AG08395 (cell line): ENCODE results near the gene CD200.
A peak's percentile ranks its signal among the peaks of the same experiment; 100 is the strongest.
"Not testable (repeated sequence)": the region's sequence is repeated elsewhere in the genome, so short reads cannot be mapped to it uniquely, and the experiment has no call there.

ENCODE experiments used
- DNase-seq: peaks from one replicate; pipeline ENCODE4 v3.0.0; 2012; ENCODE audit warnings: mixed read lengths, low spot score

Gene CD200

DNA sequence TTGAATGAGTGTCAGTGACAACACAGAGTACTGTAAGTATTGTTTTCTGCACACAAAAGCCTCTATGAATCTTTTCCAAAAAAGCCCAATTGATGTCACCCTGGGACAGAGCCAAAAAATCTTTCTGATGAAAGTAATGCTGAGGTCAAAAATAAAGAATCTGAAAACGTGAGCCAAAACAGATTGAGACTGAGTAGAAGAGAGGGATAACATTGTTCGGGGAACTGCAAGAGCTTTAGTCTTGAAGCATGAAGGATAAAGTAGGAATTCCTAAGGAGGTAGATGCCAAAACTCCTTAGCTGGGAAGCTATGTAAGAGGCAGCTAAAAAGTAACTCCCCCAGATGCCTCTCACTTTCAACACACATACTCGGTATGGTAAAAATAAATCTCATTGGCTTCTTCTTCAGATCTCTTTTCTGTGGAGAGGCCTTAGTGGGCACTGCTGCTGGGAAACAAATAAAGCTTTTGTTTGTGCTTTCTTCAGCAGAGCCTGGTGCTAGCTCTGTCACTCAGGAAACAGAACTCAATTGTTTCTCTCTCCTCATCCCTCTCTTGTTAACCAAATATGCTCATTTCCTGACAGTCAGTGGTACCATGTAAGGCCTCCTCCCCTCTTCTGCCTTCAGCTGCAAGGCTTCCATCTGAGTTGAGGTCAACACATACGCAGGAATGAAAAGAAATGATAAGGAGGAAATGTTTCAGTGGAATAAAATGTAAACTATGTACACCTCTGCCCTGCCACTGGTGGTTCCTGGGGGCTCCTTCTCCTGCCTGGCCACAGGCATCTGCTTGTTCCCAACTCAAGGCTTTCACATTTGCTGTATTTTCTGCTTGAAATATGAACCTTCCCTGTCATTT, 58.1 kb downstream of the CD200 start:
- peak; percentile 67 for DNase-seq

DNA sequence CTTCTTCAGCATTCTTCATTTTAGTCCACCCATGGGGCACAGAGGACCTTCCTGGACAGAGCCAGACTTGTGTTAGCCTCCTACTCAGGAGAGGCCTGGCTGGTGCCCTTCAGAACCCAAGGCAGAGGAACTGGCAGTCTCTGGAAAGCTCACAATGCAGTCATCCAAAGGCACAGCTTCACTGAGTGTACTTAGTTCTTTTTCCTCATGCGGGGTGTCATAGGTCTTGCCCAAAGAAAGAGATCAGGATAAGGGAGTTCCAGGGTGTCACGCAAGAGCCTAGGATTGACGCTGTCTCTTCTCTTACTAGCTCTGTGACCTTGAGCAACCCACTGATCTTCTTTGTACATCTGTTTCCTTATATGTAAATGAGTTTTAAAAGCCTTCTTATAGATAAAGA, 58.7 kb downstream of the CD200 start:
- DNase-seq: no peak

DNA sequence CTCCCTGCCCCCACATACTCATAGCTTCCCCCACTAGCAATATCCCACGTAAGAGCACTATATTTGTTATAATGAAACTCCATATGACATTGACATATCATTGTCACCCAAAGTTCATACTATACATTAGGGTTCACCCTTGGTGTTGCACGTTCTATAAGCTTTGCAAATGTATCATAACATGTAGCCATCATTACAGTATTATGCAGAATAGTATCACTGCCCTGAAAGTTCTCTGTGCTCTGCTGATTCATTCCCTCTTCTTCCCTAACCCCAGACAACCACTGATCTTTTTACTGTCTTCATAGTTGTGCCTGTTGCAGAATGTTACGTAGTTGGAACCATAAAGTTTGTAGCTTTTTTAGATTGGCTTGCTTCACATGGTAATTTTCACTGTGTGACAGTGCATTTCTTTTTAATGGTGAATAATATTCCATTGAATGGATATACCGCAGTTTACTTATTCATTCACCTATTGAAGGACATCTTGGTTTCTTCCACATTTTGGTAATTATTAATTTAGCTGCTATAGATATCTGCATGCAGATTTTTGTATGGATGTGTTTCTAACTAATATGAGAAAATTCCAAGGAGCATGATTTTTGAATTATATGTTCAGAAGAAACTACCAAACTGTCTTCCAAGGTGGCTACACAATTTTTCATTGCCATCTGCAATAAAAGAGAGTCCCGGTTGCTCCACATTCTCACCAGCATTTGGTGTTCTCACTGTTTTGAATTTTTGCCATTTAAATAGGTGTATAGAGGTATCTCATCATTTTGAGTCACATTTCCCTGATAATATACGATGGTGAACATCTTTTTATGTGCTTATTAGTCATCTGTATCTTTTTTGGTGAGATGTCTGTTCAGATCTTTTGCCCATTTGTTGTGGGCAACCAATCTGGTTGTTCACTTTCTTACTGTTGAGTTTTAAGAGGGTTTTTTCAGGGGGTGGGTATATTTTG, 59.7 kb downstream of the CD200 start:
- no peak for DNase-seq

DNA sequence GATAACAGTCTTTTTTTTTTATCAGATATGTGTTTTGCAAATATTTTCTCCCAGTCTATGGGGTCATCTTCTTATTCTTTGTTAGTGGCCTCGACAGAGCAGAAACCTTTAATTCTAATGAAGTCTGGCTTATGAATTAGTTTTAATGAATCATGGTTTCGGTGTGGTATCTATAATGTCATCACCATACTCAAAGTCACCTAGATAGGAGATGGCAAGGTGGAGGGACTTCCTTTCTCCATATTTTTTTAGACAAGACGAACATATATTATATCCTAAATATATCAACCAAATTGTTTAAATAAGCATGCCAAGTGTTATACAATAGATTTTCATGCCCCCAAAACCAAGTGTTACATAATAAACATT, 60.4 kb downstream of the CD200 start:
- DNase-seq: no peak

DNA sequence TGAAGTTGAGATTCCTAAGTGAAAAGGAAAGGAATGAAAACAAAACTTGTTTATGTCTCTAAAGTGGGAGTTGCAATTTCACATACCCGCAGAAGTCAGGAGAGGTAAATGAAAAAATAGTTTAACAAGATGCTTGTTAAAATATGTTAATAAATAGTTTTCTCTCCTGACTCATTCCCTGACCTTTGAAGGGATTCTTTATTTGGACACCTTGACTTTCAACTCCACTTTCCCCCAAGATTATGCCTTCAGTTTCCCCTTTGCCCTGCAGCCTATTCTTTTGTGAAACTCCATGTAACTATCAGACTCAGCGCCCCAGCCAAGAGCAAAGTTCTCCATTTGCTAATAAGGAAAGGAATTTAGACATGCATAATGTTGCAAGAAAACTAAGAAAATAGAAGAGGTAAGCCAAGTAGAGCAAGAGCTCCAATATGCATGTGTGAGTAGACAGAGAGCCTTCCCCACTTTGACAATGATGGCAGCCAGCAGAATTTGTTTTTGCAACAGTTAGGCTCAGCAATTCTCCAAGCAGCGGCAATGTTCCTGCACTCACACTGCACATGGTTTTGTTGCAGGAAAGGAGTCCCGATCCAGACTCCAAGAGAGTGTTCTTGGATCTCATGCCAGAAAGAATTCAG, 61.2 kb downstream of the CD200 start:
- DNase-seq: no peak

DNA sequence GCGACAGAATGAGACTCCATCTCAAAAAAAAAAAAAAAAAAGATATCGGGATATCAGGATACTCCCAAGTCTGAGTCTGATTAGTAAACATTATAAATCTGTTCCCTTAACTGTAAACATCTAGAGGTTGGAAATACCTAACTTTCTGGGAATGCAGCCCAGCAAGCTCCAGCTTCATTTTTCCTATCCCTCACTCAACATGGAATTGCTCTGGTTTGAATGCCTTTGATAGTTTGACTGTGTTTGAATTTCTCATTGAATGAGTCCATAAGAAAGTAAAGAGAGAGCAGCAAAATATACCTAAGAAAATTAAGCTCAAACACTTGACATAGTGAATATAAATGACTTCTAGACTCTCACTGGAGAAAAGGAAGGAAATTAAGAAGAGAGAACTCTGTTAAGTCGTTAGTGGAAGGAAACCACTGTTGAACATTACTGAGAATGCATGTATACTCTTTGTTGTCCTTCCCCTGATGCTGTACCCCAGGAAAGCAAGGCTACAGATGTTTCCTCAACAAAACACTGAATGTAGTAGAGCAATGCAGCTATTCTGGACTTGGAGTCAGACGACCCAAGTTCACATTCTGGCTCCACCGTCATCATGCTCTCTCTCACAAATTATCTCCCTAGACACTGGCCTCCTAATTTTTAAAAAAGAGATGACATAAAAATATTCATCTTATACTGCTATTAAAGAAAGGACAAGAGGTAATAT, 62.4 kb downstream of the CD200 start:
- peak; percentile 17 for DNase-seq

DNA sequence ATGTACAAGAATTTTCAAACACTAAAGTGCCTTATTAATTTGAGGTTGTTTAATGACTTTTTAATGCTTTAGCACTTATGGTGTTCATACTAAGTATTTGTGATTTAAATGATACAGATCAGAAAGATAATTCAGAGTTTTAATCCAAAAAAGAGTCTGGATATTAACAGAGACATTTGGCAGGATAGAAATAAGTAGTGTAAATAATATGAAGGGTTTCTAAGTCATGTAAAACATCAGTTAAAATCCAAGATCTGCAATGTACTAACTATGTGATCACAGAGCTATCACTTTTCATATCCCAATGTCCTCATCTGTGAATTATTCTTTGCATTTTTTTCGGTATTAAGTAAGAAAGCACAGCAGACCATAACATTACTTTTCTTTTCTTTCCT, 62.9 kb downstream of the CD200 start:
- no peak for DNase-seq

DNA sequence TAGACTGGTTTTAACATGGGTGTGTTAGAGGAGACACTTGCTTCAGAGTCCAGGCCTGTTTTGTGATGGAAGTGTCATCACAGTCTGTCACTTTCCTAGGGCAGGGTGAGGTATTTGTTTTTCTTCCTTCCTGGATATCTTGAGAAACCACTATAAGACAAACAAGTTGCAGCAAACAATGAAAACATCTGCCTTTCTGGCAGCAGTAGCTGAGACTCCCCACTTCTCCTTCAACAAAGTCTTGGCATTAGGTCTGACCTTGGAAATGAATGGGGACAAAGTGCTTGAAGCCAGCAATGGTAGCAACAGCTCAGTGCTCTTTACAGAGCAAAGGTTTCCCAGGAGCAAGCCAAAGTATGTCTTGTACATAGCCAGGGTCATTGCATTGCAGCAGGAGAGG, 64.6 kb downstream of the CD200 start:
- no peak for DNase-seq

DNA sequence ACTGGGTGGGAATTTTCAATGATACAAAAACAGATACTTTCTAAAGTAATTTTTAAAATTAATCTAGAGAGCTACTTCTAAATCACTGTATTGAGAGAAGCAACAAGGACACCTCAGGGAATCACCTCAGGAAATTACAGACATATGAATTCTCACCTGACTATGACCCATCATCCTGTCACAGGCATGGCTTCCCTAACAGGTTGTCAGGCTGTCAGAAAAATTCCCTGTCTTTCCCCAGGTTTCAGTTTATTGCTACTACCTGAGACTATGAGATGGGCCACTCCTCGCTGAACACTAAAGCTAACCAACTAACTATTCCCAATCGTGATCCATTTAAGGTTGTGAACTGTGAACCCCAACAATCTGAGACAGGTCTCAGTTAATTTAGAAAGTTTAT, 66.1 kb downstream of the CD200 start:
- DNase-seq: no peak

DNA sequence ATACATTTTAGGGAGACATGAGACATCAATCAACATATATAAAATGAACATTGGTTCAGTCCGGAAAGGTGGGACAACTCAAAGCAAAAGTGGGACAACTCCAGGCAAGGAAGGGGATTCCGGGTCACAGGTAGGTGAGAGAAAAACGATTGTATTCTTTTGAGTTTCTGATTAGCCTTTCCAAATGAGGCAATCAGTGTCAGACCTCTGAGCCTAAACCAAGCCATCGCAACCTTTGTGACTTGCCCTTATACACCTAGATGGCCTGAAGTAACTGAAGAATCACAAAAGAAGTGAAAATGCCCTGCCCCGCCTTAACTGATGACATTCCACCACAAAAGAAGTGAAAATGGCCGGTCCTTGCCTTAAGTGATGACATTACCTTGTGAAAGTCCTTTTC, 66.6 kb downstream of the CD200 start:
- not testable (repeated sequence) for DNase-seq

DNA sequence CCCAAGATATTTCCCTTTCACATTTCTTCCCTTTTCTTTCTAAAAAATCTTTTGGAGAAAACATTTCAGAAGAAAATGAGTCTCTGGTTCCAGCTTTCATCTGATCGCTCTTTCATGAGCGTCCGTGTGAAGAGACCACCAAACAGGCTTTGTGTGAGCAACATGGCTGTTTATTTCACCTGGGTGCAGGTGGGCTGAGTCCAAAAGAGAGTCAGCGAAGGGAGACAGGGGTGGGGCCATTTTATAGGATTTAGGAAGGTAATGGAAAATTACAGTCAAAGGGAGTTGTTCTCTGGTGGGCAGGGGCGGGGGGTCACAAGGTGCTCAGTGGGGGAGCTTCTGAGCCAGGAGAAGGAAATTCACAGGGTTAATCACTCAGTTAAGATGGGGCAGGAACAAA, 67.4 kb downstream of the CD200 start:
- not testable (repeated sequence) for DNase-seq

DNA sequence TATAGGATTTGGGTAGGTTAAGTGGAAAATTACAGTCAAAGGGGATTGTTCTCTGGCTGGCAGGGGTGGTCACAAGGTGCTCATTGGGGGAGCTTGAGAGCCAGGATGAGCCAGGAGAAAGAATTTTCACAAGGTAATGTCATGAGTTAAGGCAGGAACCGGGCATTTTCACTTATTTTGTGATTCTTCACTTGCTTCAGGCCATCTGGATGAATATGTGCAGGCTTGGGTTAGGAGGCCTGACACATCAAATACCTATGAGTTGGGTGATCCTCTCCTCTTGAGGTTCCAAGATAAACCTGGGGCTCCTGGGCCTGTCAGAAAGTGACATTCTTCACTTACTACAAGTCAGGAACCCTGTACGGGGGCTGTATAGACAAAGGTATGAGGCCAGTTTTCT, 68.7 kb downstream of the CD200 start:
- no peak for DNase-seq

DNA sequence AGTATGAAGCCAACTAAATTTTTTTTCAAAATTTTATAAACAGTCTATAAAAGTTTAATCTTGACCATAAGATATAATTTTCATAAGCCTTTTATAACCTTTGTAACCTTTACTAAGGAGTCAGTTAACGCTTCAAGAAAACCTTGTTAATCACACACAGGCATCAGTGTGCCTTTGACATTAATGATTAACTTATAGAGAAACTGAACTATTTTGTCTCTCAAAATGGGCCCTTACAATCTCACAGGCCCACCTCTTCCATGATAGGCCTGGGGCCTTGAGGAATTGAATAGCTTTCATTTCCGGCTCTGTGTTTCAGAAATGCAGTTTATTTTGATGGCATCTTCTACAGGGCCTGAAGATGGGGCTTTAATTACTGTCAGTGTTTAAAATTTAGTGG, 70.1 kb downstream of the CD200 start:
- no peak for DNase-seq

DNA sequence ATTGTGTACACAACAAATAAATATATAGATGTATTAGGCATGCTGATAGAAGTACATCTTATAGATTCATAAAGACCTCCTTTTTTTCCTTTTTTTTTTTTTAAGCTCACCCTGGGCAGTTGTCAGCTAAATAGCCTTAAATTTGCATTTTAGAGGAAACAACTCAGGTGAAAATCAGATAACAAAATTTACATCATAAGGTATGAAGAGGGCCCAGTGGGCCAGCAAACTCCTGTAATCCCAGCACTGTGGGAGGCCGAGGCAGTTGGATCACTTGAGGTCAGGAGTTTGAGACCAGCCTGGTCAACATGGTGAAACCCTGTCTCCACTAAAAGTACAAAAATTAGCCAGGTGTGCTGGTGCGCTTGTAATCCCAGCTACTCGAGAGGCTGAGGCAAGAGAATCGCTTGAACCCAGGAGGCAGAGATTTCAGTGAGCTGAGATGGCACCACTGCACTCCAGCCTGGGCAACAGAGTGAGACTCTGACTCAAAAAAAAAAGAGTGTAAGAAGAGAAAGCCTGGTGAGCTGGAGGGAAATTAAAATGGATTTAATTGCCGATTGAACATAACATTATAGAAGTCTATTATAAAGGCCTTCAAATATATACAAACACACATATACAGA, 72.1 kb downstream of the CD200 start:
- DNase-seq: not testable (repeated sequence)

DNA sequence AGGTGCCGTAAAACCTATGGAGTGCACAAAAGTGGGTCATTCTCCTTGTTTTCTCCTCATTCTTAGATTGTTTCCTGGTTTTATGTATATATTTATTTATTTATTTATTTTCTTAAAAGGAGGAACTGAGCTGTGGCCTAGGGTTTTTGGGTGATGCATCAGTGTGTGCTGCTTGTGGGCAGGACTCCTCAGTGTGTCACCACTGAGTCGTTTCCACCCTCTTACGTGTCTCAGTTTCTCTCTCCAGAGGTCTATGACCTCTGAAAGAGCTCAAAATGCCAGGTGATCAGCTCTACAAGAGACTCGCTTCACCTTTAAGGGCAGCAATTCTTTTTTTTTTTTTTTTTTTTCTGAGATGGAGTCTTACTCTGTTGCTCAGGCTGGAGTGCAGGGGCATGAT, 72.9 kb downstream of the CD200 start:
- no peak for DNase-seq

DNA sequence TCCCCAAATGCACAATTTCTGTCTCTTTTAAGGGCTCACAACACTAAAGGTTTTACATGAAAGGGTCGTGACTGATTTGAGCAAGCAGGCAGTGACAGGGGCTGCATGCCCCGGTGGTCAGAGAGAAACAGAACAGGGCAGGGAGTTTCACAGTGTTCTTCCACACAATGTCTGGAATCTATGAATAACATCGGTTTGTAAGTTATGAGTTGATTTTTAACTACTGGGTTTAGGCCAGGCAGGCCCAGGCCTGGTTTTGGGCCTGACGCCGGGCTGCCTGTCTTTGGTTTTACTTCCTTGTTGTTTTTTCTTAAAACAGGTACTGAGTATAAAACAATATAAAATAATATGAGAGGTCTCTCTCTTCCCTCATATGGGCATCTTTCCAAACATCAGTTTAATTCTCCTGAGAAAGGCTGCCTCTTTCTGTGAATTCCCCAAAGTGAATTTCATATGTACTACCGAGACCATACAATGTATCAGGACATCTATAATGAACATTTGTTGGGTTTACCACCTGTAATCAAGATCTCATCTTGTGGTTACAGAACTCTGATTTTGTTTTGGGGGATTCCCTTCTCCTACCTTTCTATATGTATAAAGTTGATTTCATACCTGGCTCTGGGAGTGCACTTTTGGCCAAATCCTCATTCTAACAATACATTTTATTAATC, 74.4 kb downstream of the CD200 start:
- no peak for DNase-seq

DNA sequence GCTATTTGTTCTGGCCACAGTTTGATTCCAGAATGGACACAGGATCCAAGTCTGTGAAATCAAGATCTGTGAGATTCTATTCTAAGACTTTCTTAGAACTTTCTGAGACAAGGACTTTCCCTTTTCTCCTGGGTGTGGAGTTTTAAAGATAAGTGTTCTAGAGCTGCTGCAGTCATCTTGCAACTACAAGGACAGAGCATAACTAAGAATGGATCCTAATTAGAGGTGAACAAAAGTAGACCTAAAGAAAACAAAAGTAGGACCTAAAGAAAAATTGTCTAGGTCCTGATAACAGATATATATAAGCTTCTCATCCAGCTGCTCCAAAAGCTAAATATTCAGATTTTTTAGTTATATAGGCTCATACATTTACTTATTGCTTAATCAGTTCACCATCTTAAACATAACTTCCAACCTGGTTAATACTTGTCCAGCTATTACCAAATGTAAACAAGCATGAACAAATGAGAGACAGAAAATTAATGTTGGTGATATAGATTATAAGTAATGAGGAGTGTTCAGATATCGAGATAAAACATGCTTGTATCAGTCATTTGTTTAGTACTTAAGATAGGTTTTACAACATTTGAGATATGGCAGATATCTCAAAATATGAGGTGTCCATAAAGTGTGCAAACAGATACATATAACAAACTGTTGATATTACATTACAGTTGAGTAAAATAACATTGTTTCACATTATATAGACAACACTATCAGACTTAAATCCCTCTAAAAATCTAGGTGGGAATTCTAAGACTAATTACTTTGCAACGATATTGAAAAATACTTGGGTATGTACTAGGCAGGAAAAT, 75.1 kb downstream of the CD200 start:
- no peak for DNase-seq

DNA sequence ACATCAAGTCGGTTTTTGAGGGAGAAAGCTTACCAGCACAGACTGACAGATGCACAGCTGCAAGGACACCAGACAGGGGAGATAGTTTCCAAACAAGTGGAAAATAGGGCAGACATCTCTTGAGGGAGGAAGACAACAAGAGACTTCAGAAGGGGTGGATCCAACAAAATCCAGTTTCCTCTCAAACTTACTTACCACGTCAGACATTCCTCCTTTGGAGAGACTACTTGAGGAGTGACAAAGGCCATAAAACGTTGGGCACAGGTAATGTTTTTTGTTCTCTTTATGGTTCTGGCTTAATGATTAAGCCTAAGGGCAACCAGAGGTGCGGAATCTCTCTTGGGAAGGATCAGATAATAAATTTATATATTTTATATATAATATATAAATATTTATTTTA, 76.1 kb downstream of the CD200 start:
- DNase-seq: no peak

DNA sequence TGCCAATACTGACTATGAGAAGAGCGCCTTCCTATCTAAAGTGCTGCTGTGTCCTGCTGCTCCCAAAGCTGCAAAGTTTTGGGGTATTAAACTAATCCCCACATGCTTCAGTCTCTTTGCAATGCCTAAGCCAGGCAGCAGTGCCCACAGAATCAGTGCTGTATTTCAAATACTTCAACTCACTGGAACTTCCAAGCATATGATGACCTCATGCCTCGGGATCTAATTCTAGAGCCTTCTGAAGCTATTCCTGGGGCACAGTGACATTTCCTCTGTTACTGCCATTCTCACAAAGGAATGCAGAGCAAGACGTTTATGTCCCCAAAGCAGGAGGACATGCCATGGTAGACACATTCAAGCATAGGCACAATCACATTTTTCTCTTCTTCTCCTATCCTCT, 78.5 kb downstream of the CD200 start:
- peak; percentile 29 for DNase-seq
